ENCODE measurements around the gene PGS1. TPM values are rescaled to one million over a fixed set of nuclear protein-coding genes. Genes with fewer than 3 reads are reported as not detected.

The PGS1 gene
- total RNA-seq, 1 donor: 62.8 TPM

DNA sequence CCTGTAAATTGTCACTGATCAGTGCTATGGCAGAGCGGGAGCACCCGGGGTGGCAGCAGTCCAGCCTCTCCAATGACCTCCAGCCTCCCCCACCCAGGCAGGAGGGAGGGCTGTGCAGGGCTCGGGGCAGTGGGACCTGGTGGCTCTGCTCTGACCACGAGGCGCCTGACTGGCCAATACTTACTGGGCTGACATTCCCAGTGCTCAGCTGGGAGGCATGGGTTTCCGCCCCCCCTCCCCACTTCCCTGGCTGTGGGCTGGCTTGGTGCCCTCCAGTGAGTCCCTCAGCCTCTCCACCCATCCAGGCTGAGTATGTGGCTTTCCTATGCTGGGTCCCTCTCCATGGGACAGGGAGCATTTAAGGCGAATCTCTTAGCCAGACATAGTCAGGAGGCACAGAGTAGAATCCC, 21.3 kb upstream of the PGS1 start:
- H3K4me1 ChIP-seq (ENCODE audit: insufficient read depth, low read length): peaks cover 69% of the 10 kb centered on the region
- peak overlapping the region; percentile 91 for H3K4me3 ChIP-seq (ENCODE audit: low read length)
- no peaks in the 10 kb centered on the region for H3K9me3 ChIP-seq (ENCODE audit: low read depth, low read length)
- peaks cover 7% of the 10 kb centered on the region for H3K27me3 ChIP-seq (ENCODE audit: insufficient read depth, low read length)

DNA sequence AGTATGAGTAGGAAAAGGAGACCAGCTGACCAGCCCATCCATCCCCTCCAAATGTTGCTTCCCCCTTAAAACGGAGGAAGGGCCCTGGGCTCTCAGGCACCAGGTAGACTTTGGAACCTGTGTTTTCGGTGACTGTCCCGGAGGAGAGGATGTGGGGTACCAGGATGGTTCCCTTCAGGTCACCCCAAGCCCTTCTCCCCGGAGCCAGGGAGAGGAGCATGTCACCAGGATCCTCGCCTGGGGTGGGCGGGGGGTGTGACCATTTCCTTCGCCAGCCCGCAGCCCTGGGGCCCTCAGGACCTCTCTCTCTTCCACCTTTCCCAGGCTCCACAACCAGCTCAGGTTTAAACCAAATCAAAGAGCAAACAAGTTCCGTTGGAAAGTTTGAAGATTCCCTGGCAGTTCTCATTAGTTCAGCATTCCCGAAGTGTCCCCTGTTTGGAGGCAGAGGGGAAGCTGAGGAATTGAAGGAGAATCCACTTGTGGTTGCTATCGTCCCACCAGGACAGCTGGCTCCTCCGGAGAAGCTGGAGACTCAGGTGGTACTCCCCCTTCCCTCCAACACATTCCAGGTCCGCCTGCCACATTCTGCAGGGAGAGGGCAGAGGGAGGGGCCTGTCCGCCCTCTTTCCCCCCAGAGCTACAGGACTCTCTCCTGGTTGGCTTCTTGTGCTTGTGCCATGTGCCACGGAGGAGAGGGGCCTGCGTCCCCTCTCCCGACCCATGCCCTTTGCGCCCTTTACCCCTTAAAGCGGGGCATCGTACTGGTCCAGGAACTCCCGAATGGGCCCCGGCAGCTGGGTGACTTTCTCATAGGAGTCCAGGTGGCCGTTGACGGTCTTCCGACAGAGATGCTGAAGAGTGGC, 20.5 kb upstream of the PGS1 start:
- Histone ChIP-seq H3K9me3 (ENCODE audit: low read depth, low read length) (no peaks in the 10 kb centered on the region), H3K27me3 (ENCODE audit: insufficient read depth, low read length) (peaks cover 7% of the 10 kb centered on the region), H3K4me3 (ENCODE audit: low read length) (peak overlapping the region; percentile 91), H3K4me1 (ENCODE audit: insufficient read depth, low read length) (peaks cover 65% of the 10 kb centered on the region)

DNA sequence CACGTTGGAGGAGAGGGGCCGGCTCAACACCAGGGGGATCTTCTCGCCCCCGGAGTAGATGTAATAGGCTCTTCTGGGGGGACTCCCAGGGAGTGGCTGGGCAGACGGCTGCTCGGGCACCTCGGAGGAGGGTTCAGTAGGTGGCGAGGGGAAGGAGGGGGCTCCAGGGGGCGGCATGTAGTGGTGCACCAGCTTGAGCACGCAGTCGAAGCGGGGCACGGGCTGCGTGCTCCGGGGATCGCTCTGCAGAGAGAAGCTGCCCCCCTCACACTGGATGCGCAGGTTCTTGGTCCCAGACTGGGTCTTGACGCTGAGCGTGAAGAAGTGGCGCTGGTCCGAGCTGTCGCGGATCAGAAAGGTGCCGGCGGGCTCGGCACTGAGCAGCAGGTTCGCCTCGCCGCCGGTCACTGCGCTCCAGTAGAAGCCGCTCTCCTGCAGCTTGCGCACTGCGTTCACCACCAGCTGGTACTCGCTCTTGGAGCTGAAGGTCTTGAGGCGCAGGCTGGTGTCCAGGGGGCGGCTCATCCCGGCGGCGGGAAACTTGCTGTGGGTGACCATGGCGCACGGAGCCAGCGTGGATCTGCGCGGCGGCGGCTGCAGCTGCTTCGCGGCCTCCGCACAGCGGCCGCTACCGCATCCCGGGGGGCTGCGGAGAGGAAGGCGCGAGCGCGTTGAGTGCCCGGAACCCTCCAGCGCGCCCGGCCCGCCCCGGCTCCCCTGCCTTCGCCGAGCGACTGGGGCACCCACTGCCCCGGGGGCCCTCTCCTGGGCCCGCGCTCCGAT, 19.7 kb upstream of the PGS1 start:
- peaks cover 7% of the 10 kb centered on the region for H3K27me3 ChIP-seq (ENCODE audit: insufficient read depth, low read length)
- no peaks in the 10 kb centered on the region for H3K9me3 ChIP-seq (ENCODE audit: low read depth, low read length)
- H3K4me1 ChIP-seq (ENCODE audit: insufficient read depth, low read length): peaks cover 57% of the 10 kb centered on the region
- H3K4me3 ChIP-seq (ENCODE audit: low read length): peak overlapping the region; percentile 91

DNA sequence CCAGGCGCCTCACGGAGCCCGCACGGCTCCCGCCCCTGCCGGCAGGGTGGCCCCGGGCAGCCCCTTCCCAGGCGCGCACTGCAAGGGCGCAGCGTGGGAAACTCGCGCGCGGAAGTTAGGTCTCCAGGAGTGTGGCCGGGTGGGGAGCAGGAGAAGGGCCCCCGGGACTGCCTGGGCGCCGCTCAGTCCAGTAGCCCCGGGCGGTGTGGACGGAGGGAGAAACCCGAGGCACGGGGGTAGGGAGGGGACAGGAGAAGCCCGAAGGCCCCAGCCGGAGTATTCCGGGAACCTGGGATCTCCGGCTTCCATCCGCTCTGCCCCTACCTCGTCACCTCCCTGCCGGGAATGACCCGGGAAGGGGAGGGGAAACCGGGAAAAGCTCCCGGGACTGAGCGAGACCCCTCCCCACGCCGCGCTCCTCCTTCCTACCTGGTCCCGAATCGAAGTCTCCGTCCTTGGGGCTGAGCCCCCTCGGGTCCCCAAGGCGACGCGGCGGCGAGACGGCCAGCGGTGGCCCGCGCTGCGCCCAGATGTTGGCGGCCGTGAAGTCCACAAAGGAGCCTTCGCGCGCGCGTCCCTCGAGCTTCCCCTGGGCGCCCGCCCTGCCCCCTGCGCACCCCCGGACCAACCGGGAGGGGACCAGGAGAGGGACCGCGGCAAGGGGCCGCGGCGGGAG, 19.0 kb upstream of the PGS1 start:
- Histone ChIP-seq H3K4me3 (ENCODE audit: low read length) (peak overlapping the region; percentile 91), H3K9me3 (ENCODE audit: low read depth, low read length) (no peaks in the 10 kb centered on the region), H3K27me3 (ENCODE audit: insufficient read depth, low read length) (peaks cover 7% of the 10 kb centered on the region), H3K4me1 (ENCODE audit: insufficient read depth, low read length) (peaks cover 50% of the 10 kb centered on the region)

DNA sequence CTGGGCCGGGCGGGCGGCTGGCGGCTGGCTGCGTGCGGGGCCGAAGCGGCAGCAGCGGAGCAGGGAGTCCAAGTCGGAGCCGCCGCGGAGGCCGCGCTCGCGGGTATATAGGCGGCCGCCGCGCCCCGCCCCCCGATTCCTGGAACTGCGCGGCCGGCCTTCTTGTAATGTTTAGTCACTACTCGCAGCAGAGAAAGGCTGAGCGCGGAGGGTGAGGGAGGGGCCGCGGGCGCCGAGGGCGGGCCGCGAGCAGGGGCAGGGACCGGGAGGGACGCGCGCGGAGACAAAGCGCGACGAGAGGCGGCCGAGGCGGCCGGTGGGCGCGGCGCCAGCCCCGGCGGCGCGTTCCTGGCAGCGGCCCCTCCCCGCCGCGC, 18.5 kb upstream of the PGS1 start, which contains the start of gene SOCS3:
TSS of gene SOCS3 (minus strand) at position 81 of the 374 bp plus-strand sequence. CDS start 982 bp downstream, outside the sequence.
- H3K27me3 ChIP-seq (ENCODE audit: insufficient read depth, low read length): peaks cover 7% of the 10 kb centered on the region
- no peaks in the 10 kb centered on the region for H3K9me3 ChIP-seq (ENCODE audit: low read depth, low read length)
- H3K4me1 ChIP-seq (ENCODE audit: insufficient read depth, low read length): peaks cover 50% of the 10 kb centered on the region
- H3K4me3 ChIP-seq (ENCODE audit: low read length): peak within 1 kb of the TSS; percentile 91

DNA sequence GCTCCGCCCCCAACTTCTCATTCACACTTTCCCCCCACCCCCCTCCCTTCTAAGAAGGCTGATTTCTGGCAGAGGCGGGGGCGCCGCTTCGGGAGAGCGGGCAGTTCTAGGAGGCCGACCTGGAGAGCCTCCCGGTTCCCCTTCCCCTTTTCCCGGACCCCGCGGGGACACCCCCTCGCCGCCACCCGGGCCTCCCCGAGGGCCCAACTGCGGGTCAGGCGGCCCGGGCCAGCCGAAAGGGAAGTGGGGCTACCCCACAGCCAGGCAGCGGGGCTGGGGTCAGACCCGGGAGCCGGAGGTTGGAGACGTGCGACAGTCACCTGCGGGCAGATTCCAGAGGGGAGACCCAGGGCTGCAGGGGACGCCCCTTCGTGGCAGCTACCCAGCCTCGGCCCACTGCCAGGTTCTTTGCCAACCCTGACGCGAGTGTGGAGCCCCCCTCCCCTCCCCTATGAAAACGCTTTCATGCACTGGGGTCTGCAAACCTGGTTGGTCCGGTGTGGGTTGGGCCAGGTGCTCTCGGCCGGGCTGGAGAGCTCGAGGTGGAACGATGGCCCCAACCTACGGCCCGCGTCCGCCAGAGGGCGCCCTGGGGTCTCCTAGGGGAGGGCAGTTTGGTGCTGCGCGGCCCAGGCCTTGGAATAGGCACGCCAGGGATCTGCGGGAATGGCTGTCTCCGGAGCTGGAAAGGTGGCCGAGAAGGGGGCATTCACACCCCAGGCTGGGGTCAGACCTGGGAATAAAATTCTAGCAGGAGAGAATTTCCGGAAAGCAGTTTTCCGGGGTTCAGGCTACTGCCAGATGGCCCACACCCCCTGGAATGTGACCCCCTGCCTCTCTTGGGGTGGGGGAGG, 17.9 kb upstream of the PGS1 start:
- peak overlapping the region; percentile 91 for H3K4me3 ChIP-seq (ENCODE audit: low read length)
- H3K4me1 ChIP-seq (ENCODE audit: insufficient read depth, low read length): peaks cover 49% of the 10 kb centered on the region
- H3K27me3 ChIP-seq (ENCODE audit: insufficient read depth, low read length): peaks cover 7% of the 10 kb centered on the region
- H3K9me3 ChIP-seq (ENCODE audit: low read depth, low read length): no peaks in the 10 kb centered on the region

DNA sequence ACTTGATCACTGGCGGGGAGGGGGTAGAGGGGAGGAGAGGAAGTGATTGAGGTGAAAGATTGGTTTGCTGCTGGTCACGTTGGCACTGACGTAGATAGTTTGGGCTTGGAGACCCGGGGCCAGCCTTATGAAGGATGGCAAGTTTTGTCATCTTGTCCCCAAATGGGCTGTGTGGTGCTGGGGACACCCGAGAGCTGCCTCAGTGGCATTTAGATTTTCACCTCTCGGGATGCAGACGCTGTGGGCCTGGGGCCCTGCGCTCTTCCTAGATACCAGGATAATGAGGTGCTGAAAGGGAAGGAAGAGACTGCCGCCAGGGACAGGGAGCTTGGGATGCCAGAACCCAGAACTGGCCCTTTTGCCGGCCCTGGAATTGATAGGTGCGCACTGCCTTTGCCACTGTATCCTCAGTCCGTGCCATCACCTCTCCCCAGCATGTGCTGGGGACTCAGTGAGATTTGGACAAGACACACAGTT, 17.2 kb upstream of the PGS1 start:
- no peak overlapping the region for H3K4me3 ChIP-seq (ENCODE audit: low read length)
- no peaks in the 10 kb centered on the region for H3K9me3 ChIP-seq (ENCODE audit: low read depth, low read length)
- H3K4me1 ChIP-seq (ENCODE audit: insufficient read depth, low read length): peaks cover 42% of the 10 kb centered on the region
- H3K27me3 ChIP-seq (ENCODE audit: insufficient read depth, low read length): peaks cover 7% of the 10 kb centered on the region

DNA sequence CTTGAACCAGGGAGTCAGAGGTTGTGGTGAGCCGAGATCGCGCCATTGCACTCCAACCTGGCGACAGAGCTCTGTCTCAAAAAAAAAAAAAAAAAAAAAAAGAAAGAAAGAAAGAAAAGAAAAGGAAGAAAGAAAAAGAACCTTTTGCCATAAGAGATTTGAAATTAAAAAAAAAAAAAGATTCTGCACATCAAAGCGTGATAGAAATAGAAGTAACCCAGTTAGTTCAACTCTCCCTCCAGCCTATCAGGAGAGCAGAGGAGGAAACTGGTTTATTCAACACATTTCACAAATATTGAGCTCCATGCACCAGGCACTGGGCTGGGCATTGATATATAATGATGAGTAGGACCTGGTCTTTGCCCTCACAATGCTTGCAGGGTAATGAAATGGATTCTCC, 16.2 kb upstream of the PGS1 start:
- Histone ChIP-seq H3K9me3 (ENCODE audit: low read depth, low read length) (no peaks in the 10 kb centered on the region), H3K4me1 (ENCODE audit: insufficient read depth, low read length) (peaks cover 34% of the 10 kb centered on the region), H3K27me3 (ENCODE audit: insufficient read depth, low read length) (peaks cover 7% of the 10 kb centered on the region), H3K4me3 (ENCODE audit: low read length) (no peak overlapping the region)

DNA sequence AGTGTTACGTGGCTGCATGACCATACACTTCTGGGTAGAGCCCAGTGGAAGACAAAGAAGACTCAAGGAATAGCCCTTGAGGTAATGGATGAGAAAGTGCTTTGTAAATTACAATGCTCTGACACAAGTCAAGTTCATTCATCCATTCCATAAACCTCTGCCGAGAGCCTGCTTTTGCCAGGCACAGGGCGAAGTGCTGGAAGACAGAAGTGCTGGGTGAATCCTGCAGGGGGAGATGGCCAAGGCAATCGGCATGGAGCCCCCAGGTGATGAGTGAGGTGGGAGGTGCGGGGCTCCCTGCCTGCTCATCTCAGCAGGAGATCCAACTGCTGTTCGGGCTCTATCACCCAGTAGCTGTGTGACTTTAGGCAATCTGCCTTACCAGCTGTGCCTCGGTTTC, 15.8 kb upstream of the PGS1 start:
- Histone ChIP-seq H3K27me3 (ENCODE audit: insufficient read depth, low read length) (peaks cover 7% of the 10 kb centered on the region), H3K4me3 (ENCODE audit: low read length) (no peak overlapping the region), H3K4me1 (ENCODE audit: insufficient read depth, low read length) (peaks cover 30% of the 10 kb centered on the region), H3K9me3 (ENCODE audit: low read depth, low read length) (no peaks in the 10 kb centered on the region)

DNA sequence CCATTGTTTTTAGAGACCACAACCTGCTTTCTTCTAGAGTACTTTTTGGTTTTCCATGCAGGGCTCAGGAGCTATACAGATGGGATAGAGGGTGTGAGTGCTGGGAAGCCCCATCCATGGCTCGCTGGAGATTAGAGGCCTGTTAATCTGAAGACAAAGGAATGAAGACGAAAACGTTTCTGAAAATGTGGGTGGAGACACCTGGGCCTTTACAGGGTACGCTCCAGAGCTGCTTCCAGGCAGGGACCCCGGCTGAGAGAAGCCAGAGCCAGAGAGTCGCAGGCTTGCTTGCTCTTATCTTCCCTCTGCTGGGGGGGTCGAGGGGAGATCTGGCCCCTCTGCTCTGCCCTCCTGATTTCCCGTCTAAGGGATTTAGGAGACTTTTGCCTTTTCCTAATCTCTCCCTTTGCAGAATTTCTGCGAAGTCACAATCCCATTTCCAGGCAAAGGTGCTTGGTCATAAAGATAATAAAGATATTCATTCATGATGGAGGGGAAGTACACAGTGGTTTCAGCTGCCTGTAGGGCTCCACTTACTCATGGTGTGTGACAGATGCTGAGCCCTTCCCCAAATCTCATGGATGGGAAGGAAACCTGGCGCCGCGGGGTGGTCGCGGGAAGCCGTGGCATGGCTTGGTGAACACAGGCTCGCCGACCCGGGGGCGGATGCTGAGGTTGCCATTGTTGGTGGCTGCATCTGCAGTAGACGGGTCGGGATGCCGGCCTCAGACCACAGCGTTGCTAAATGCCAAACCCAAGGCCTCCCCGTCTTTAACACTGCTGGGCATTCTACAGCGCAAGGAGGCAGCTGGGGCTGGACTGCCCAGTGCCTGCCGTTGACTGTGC, 13.8 kb upstream of the PGS1 start:
- Histone ChIP-seq H3K4me3 (ENCODE audit: low read length) (no peak overlapping the region), H3K4me1 (ENCODE audit: insufficient read depth, low read length) (peaks cover 18% of the 10 kb centered on the region), H3K9me3 (ENCODE audit: low read depth, low read length) (no peaks in the 10 kb centered on the region), H3K27me3 (ENCODE audit: insufficient read depth, low read length) (no peaks in the 10 kb centered on the region)

DNA sequence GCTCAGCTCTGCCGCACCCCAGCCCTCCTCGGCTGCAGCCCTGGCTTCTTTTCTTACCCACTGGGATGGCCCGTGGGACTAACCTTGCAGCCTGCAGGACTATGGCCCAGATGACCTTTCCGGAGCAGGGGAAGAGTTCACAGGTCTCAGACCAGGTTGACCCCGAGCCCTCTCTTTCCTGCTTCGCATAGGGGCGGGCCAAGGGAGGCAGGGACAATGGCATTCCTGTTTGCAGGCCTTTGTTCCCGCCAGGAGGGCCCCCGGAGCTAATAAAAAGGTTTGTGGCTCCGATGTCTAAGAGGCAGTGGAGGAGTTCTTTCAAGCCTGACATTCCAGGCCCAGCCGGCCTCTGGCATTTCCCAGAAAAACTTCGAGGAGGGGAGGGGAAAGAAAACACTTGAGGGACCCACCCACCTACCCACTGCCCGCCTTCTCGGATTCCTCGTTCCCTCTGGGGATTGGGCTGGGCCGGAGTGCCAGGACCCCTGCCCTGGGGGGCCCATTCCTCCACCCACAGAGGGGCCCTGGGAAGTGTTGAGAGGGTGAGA, 12.8 kb upstream of the PGS1 start:
- H3K4me3 ChIP-seq (ENCODE audit: low read length): no peak overlapping the region
- H3K9me3 ChIP-seq (ENCODE audit: low read depth, low read length): no peaks in the 10 kb centered on the region
- H3K27me3 ChIP-seq (ENCODE audit: insufficient read depth, low read length): no peaks in the 10 kb centered on the region
- H3K4me1 ChIP-seq (ENCODE audit: insufficient read depth, low read length): peaks cover 14% of the 10 kb centered on the region

DNA sequence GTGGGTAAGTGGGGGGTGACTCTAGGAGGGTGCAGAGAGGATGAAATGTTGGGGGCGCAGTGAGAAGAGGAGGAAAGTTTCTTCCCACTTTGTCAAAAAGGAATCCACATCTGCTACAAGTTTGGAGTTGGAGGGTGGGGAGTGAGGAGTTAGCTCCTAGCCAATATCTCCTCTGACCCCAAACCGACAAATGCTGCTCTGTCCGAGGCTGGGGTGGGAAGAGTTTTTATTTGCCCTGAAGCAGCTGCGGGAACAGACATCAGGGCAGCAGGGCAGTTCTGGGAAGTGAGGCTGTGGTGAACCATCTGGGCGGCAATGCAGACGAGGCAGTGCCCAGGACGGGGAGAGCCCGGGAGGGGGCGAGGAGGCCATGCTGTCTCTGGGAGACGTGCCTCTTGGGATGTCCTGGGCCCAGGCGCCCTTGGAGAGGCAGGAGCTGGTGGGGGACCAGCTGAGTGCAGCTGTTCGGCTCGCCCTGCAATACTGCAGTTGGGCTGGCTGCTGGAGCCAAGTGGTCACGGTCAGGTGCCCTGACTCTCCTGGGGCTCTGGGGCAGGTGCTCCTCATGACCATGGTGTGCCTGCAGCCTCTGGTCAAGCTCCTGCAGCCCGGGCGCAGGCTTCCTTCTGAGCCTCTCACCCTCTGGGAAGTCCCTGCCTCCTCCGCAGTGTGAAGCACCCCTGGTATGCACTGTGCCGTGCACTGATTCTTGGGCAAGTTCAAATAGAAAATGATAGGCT, 12.2 kb upstream of the PGS1 start:
- Histone ChIP-seq H3K4me1 (ENCODE audit: insufficient read depth, low read length) (peaks cover 11% of the 10 kb centered on the region), H3K4me3 (ENCODE audit: low read length) (no peak overlapping the region), H3K27me3 (ENCODE audit: insufficient read depth, low read length) (no peaks in the 10 kb centered on the region), H3K9me3 (ENCODE audit: low read depth, low read length) (no peaks in the 10 kb centered on the region)

DNA sequence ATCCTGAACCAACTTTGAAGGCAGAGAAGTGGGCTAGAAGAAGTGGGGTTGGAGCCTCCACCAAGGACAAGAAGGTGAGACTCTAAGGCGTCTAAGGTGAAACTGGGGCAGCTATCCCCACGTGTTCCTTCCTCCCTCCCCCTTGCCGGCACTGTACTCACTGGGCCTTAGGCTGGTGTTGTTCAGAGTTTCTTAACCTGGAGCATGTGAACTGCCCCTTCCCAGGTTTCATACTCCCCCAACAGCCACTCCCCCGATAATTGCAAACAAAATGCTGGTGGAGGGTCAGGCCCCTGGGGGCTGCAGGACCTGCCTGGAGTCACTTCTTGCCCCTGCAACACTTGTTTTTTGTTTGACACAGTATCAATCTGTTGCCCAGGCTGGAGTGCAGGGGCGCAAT, 11.3 kb upstream of the PGS1 start:
- no peak overlapping the region for H3K4me3 ChIP-seq (ENCODE audit: low read length)
- no peaks in the 10 kb centered on the region for H3K27me3 ChIP-seq (ENCODE audit: insufficient read depth, low read length)
- peaks cover 11% of the 10 kb centered on the region for H3K4me1 ChIP-seq (ENCODE audit: insufficient read depth, low read length)
- no peaks in the 10 kb centered on the region for H3K9me3 ChIP-seq (ENCODE audit: low read depth, low read length)
